Measurements from ENCODE around the gene ASB4.
"Not testable (repeated sequence)": the region's sequence is repeated elsewhere in the genome, so short reads cannot be mapped to it uniquely, and the experiment has no call there.

The ASB4 gene

GRCh38 chr7:95501261-95501832, 15.6 kb downstream of the ASB4 start:
- Histone ChIP-seq H3K36me3 (ENCODE audit: control insufficient read depth, insufficient read depth, low read length) (no peaks in the 10 kb centered on the region), H3K27me3 (ENCODE audit: control insufficient read depth, insufficient read depth, low read length, poor library complexity, severe bottlenecking) (no peaks in the 10 kb centered on the region), H3K9me3 (ENCODE audit: control insufficient read depth, low read length) (no peaks in the 10 kb centered on the region), H3K4me1 (ENCODE audit: control insufficient read depth, insufficient read depth, low read length) (peaks cover 10% of the 10 kb centered on the region), H3K27ac (ENCODE audit: insufficient read depth, low read depth, low read length, poor library complexity, severe bottlenecking) (no peak overlapping the region), H3K4me3 (ENCODE audit: insufficient read depth, low read depth, low read length) (no peak overlapping the region)
- 81 to 94% methylated on average over 4 to 5 of the region's 5 CpGs for WGBS, 2 experiments

GRCh38 chr7:95502403-95502802, 16.7 kb downstream of the ASB4 start:
- H3K4me1 ChIP-seq (ENCODE audit: control insufficient read depth, insufficient read depth, low read length), result peaks cover 10% of the 10 kb centered on the region
- no peaks in the 10 kb centered on the region for H3K27me3 ChIP-seq (ENCODE audit: control insufficient read depth, insufficient read depth, low read length, poor library complexity, severe bottlenecking)
- no peak overlapping the region for H3K27ac ChIP-seq (ENCODE audit: insufficient read depth, low read depth, low read length, poor library complexity, severe bottlenecking)
- WGBS, 2 experiments, result 94 to 100% methylated on average over 1 of the region's 1 CpG
- no peaks in the 10 kb centered on the region for H3K9me3 ChIP-seq (ENCODE audit: control insufficient read depth, low read length)
- no peak overlapping the region for H3K4me3 ChIP-seq (ENCODE audit: insufficient read depth, low read depth, low read length)
- H3K36me3 ChIP-seq (ENCODE audit: control insufficient read depth, insufficient read depth, low read length), result no peaks in the 10 kb centered on the region

- no peak overlapping the region for H3K4me3 ChIP-seq (ENCODE audit: insufficient read depth, low read depth, low read length)
Measured at GRCh38 chr7:95503271-95504131, 17.8 kb downstream of the ASB4 start.

GRCh38 chr7:95504132-95504588, 18.4 kb downstream of the ASB4 start:
- not testable (repeated sequence) for H3K36me3 ChIP-seq (ENCODE audit: control insufficient read depth, insufficient read depth, low read length); H3K9me3 ChIP-seq (ENCODE audit: control insufficient read depth, low read length); H3K27me3 ChIP-seq (ENCODE audit: control insufficient read depth, insufficient read depth, low read length, poor library complexity, severe bottlenecking); H3K27ac ChIP-seq (ENCODE audit: insufficient read depth, low read depth, low read length, poor library complexity, severe bottlenecking); H3K4me3 ChIP-seq (ENCODE audit: insufficient read depth, low read depth, low read length)
- peaks cover 16% of the 10 kb centered on the region for H3K4me1 ChIP-seq (ENCODE audit: control insufficient read depth, insufficient read depth, low read length)
- WGBS, 2 experiments, result 74 to 77% methylated on average over 7 of the region's 7 CpGs

More at GRCh38 chr7:95503271-95504131, 17.8 kb downstream of the ASB4 start:
- no peaks in the 10 kb centered on the region for H3K36me3 ChIP-seq (ENCODE audit: control insufficient read depth, insufficient read depth, low read length)
- no peaks in the 10 kb centered on the region for H3K9me3 ChIP-seq (ENCODE audit: control insufficient read depth, low read length)
- peaks cover 11% of the 10 kb centered on the region for H3K4me1 ChIP-seq (ENCODE audit: control insufficient read depth, insufficient read depth, low read length)
- no peaks in the 10 kb centered on the region for H3K27me3 ChIP-seq (ENCODE audit: control insufficient read depth, insufficient read depth, low read length, poor library complexity, severe bottlenecking)
- H3K27ac ChIP-seq (ENCODE audit: insufficient read depth, low read depth, low read length, poor library complexity, severe bottlenecking), result no peak overlapping the region
- WGBS, 2 experiments, result 74% methylated on average over 6 of the region's 6 CpGs

- no peak overlapping the region for H3K4me3 ChIP-seq (ENCODE audit: insufficient read depth, low read depth, low read length)
- no peaks in the 10 kb centered on the region for H3K36me3 ChIP-seq (ENCODE audit: control insufficient read depth, insufficient read depth, low read length)
- 91 to 92% methylated on average over 2 of the region's 2 CpGs for WGBS, 2 experiments
- no peaks in the 10 kb centered on the region for H3K9me3 ChIP-seq (ENCODE audit: control insufficient read depth, low read length)
- peaks cover 15% of the 10 kb centered on the region for H3K4me1 ChIP-seq (ENCODE audit: control insufficient read depth, insufficient read depth, low read length)
- H3K27me3 ChIP-seq (ENCODE audit: control insufficient read depth, insufficient read depth, low read length, poor library complexity, severe bottlenecking), result no peaks in the 10 kb centered on the region
- H3K27ac ChIP-seq (ENCODE audit: insufficient read depth, low read depth, low read length, poor library complexity, severe bottlenecking), result no peak overlapping the region
Measured at GRCh38 chr7:95508780-95509179, 23.0 kb downstream of the ASB4 start.

GRCh38 chr7:95509199-95509598, 23.5 kb downstream of the ASB4 start:
- 33 to 44% methylated on average over 4 to 5 of the region's 5 CpGs for WGBS, 2 experiments
- H3K4me3 ChIP-seq (ENCODE audit: insufficient read depth, low read depth, low read length), result no peak overlapping the region
- no peaks in the 10 kb centered on the region for H3K9me3 ChIP-seq (ENCODE audit: control insufficient read depth, low read length)
- H3K36me3 ChIP-seq (ENCODE audit: control insufficient read depth, insufficient read depth, low read length), result no peaks in the 10 kb centered on the region
- H3K27me3 ChIP-seq (ENCODE audit: control insufficient read depth, insufficient read depth, low read length, poor library complexity, severe bottlenecking), result no peaks in the 10 kb centered on the region
- H3K4me1 ChIP-seq (ENCODE audit: control insufficient read depth, insufficient read depth, low read length), result peaks cover 13% of the 10 kb centered on the region
- no peak overlapping the region for H3K27ac ChIP-seq (ENCODE audit: insufficient read depth, low read depth, low read length, poor library complexity, severe bottlenecking)

GRCh38 chr7:95511716-95512260, 26.0 kb downstream of the ASB4 start:
- H3K9me3 ChIP-seq (ENCODE audit: control insufficient read depth, low read length), result no peaks in the 10 kb centered on the region
- no peak overlapping the region for H3K4me3 ChIP-seq (ENCODE audit: insufficient read depth, low read depth, low read length)
- H3K27me3 ChIP-seq (ENCODE audit: control insufficient read depth, insufficient read depth, low read length, poor library complexity, severe bottlenecking), result no peaks in the 10 kb centered on the region
- H3K4me1 ChIP-seq (ENCODE audit: control insufficient read depth, insufficient read depth, low read length), result peaks cover 13% of the 10 kb centered on the region
- no peak overlapping the region for H3K27ac ChIP-seq (ENCODE audit: insufficient read depth, low read depth, low read length, poor library complexity, severe bottlenecking)
- 50 to 55% methylated on average over 6 of the region's 6 CpGs for WGBS, 2 experiments
- no peaks in the 10 kb centered on the region for H3K36me3 ChIP-seq (ENCODE audit: control insufficient read depth, insufficient read depth, low read length)

- Histone ChIP-seq H3K4me1 (ENCODE audit: control insufficient read depth, insufficient read depth, low read length) (no peaks in the 10 kb centered on the region), H3K27ac (ENCODE audit: insufficient read depth, low read depth, low read length, poor library complexity, severe bottlenecking) (no peak overlapping the region), H3K4me3 (ENCODE audit: insufficient read depth, low read depth, low read length) (no peak overlapping the region), H3K9me3 (ENCODE audit: control insufficient read depth, low read length) (no peaks in the 10 kb centered on the region), H3K36me3 (ENCODE audit: control insufficient read depth, insufficient read depth, low read length) (no peaks in the 10 kb centered on the region), H3K27me3 (ENCODE audit: control insufficient read depth, insufficient read depth, low read length, poor library complexity, severe bottlenecking) (no peaks in the 10 kb centered on the region)
- WGBS, 2 experiments, result 91 to 93% methylated on average over 2 of the region's 2 CpGs
Measured at GRCh38 chr7:95517458-95517857, 31.7 kb downstream of the ASB4 start.

- H3K9me3 ChIP-seq (ENCODE audit: control insufficient read depth, low read length), result no peaks in the 10 kb centered on the region
- 93 to 97% methylated on average over 1 of the region's 1 CpG for WGBS, 2 experiments
Measured at GRCh38 chr7:95517870-95518269, 32.1 kb downstream of the ASB4 start.

GRCh38 chr7:95520136-95520535, 34.4 kb downstream of the ASB4 start:
- H3K36me3 ChIP-seq (ENCODE audit: control insufficient read depth, insufficient read depth, low read length), result no peaks in the 10 kb centered on the region
- WGBS, 2 experiments, result 89 to 93% methylated on average over 2 of the region's 2 CpGs
- H3K4me1 ChIP-seq (ENCODE audit: control insufficient read depth, insufficient read depth, low read length), result no peaks in the 10 kb centered on the region
- no peaks in the 10 kb centered on the region for H3K27me3 ChIP-seq (ENCODE audit: control insufficient read depth, insufficient read depth, low read length, poor library complexity, severe bottlenecking)
- no peak overlapping the region for H3K27ac ChIP-seq (ENCODE audit: insufficient read depth, low read depth, low read length, poor library complexity, severe bottlenecking)
- H3K9me3 ChIP-seq (ENCODE audit: control insufficient read depth, low read length), result no peaks in the 10 kb centered on the region
- H3K4me3 ChIP-seq (ENCODE audit: insufficient read depth, low read depth, low read length), result no peak overlapping the region

More at GRCh38 chr7:95517870-95518269, 32.1 kb downstream of the ASB4 start:
- H3K27ac ChIP-seq (ENCODE audit: insufficient read depth, low read depth, low read length, poor library complexity, severe bottlenecking), result no peak overlapping the region
- no peaks in the 10 kb centered on the region for H3K36me3 ChIP-seq (ENCODE audit: control insufficient read depth, insufficient read depth, low read length)
- no peaks in the 10 kb centered on the region for H3K27me3 ChIP-seq (ENCODE audit: control insufficient read depth, insufficient read depth, low read length, poor library complexity, severe bottlenecking)
- H3K4me3 ChIP-seq (ENCODE audit: insufficient read depth, low read depth, low read length), result no peak overlapping the region
- no peaks in the 10 kb centered on the region for H3K4me1 ChIP-seq (ENCODE audit: control insufficient read depth, insufficient read depth, low read length)
